Measurements from ENCODE around the gene SSNA1.

Gene SSNA1, protein sequence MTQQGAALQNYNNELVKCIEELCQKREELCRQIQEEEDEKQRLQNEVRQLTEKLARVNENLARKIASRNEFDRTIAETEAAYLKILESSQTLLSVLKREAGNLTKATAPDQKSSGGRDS

DNA sequence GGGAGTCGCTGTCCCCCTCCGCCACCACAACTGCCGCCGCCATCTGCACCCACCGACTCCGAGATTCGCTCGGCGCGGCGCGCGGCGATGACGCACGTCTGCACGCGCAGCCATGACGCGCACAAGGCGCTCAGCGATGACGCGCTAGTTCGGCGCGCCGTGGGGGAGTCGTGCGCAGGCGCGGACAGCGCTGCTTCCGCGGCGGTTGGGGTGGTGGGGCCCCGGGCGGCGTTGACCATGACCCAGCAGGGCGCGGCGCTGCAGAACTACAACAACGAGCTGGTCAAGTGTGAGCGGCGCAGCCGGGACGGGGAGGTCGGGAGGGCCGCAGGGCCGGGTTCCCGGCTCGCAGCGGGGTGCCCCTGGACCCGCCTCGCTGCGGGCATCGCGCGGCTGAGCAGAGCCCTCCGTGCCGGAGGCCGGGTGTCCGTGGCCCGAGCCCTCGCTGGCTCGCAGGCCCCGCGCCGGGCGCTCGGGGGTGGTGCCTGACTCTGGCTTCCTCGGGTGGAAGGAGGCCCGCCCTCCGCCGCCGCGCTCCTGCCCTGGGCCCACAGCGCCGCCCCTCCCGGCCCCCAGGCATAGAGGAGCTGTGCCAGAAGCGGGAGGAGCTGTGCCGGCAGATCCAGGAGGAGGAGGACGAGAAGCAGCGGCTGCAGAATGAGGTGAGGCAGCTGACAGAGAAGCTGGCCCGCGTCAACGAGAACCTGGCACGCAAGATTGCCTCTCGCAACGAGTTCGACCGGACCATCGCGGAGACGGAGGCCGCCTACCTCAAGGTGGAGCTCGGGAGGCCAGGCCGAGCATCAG lies at the start of gene SSNA1, which contains the start of gene ANAPC2:
Gene SSNA1, plus strand, starts transcription at position 187 of the 807 bp plus-strand sequence. Its CDS starts 51 bp downstream, at position 238.
Gene ANAPC2, minus strand, starts transcription at position 71 of the 807 bp plus-strand sequence. Its CDS starts 28 bp downstream, at position 43.
- DNase-seq: peak; percentile 95

DNA sequence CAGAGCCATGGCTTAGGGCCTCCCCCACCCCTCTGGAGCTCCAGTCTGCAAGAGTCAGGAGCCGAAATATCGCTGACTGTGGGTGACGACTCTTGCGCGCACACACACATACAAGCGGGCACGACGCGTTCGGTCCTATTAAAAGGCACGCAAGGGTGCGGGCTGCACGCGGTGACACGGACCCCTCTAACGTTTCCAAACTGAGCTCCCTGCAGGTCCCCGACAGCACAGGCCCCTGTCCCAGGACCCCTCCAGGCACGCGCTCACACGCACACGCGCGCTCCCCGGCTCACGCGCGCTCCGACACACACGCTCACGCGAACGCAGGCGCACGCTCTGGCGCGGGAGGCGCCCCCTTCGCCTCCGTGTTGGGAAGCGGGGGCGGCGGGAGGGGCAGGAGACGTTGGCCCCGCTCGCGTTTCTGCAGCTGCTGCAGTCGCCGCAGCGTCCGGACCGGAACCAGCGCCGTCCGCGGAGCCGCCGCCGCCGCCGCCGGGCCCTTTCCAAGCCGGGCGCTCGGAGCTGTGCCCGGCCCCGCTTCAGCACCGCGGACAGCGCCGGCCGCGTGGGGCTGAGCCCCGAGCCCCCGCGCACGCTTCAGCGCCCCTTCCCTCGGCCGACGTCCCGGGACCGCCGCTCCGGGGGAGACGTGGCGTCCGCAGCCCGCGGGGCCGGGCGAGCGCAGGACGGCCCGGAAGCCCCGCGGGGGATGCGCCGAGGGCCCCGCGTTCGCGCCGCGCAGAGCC lies 49.6 kb upstream of the SSNA1 start, which contains the start of gene GRIN1:
Gene GRIN1, plus strand, starts transcription at position 433 of the 746 bp plus-strand sequence. CDS start 333 bp downstream, outside the sequence.
- DNase-seq: no peak

DNA sequence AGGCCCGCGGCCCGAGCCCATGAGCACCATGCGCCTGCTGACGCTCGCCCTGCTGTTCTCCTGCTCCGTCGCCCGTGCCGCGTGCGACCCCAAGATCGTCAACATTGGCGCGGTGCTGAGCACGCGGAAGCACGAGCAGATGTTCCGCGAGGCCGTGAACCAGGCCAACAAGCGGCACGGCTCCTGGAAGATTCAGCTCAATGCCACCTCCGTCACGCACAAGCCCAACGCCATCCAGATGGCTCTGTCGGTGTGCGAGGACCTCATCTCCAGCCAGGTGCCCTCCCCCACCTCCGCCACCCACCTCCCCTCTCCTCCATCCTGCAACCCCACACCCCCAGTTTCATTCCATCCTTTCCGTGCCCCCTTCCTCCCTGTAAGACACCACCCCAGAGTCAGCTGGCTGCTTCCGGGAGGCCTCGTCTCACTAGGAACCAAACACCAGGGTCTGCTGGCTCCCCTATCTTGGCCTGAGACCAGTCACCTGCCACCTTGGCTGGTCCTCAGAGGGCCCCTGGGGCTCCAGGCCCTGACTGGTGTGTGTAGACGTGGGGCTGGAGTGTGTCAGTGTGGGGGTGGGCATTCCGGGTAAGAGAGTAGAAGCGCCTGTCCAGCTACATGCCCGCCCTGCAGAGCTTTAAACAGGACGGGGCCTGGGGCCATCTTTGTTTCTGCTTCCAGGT lies 48.9 kb upstream of the SSNA1 start:
- no peak for DNase-seq

DNA sequence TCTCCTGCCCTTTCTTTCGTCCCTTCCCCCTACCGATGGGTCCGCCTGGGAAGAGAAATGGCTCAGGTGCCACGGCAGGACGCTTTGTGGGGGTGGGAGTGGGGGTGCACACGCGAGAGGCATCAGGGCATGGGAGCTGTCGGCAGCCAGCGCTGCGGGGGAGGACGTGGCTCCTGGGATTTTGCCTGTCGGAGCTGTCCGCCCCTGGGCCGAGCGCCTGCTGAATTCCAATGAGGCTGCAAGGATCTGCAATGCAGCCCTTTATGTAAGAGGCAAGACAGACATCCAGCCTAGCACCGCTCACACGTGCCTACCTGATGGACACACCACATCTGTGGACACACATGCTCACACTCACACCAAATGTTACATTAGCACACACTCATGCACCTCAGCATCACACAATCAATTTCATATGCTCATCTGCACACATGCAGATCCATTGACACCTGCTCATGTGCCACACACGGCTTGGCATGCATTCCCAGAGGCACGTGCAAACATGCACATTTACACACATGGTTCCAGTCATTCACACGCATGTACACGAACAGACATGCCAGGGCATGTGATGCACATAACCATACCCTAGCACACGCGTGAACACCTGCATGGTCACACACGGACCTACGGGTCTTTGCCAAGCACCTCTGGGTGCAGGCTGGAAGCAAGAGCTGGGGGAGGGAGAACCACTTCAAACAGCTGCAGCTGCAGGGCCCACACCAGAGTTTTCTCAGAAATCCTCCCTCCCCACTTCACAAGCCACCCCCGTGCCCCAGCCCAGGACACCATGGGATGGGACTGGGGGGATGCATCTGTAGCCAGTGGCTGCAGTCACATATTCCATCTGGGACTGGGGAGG lies 48.1 kb upstream of the SSNA1 start:
- DNase-seq: no peak

DNA sequence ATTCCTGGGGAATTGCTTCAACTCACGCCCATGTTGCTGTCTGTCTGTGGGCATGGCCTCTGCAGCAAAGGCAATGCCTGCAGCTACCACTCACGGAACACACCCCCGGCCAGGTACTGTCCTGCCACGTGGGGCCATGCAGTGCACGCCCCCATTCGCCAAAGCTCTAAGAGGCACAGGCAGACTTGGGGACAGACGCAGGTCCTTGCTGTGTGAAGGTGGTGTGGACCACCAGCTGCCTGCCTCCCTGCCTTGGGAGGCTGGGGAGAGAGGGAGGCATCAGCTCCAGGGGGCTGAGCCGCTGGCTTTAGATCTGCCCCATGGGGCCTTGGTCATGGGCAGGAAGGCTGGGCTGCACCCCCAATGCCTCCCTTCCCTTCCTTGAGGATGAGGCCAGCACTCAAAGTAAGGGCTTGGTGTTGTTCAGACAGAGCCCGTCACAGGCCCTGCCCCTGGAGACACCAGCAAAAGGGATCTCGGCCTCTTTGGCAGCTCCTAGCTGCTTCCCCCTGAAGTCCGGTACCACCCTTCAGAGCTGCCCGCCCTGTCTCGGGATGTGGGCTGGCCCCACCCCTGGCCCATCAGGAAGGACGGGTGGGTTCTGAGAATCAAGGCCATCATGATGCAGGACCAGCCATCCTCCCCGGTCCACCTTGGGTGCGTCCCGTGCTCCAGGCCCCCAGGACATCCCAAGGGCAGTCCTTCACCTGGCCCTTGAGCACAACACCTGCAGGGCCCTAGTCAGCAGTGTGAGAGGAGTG lies 47.2 kb upstream of the SSNA1 start:
- no peak for DNase-seq

DNA sequence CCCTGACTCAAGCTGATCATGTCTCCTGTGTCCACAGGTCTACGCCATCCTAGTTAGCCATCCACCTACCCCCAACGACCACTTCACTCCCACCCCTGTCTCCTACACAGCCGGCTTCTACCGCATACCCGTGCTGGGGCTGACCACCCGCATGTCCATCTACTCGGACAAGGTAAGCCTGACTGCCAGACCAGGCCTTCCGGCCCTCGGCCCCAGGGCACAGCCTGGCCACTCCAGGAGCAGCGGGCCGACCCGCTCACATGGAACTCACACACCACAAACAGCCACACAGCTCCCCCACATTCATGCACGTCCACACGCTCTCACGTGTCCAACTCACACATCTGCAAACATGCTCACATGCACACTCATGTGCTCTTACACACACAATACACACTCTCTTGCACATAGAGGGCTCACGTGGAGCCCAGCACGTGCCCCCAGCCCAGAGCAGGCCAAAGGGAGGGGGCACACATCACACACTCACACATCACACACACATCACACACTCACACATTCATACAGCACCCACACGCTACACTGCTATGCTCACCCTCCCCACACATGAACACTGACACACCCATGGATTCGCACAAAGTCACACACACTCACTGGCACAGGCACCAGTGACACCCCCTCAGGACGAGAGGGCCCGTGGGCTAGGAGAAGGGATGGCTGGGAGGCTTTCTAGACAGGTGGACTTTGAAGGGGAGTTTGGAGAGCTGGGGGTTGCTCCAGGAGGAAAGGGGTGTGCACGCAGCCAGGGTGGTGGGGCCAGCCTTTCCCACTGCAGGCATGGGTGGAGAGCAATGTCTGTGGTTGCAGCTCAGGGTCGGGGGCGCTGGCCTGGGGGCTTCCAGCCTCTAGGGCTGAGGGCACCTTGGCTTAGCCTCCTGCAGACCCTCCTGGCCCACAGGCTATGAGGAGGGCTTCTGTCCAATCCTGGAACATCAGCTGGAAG lies 46.2 kb upstream of the SSNA1 start:
- DNase-seq: no peak

DNA sequence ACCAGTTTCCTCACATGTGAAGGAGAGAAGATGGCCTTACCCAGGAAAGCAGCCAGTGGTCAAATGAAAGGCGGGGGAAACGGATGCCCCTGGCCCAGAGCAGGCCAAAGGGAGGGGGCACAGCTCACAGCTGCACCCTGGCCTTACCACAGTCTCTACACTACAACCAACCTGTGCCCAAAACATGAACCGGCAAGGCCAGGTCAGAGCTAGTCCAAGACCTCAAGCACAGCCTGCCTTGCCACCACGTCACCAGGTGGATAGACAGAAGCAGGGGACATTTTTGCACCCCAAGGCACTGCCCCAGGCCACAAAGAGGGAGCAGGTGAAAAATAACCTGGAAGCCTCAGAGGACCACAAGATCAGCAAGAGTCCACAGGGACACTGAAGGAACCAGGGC lies 45.0 kb upstream of the SSNA1 start:
- no peak for DNase-seq

DNA sequence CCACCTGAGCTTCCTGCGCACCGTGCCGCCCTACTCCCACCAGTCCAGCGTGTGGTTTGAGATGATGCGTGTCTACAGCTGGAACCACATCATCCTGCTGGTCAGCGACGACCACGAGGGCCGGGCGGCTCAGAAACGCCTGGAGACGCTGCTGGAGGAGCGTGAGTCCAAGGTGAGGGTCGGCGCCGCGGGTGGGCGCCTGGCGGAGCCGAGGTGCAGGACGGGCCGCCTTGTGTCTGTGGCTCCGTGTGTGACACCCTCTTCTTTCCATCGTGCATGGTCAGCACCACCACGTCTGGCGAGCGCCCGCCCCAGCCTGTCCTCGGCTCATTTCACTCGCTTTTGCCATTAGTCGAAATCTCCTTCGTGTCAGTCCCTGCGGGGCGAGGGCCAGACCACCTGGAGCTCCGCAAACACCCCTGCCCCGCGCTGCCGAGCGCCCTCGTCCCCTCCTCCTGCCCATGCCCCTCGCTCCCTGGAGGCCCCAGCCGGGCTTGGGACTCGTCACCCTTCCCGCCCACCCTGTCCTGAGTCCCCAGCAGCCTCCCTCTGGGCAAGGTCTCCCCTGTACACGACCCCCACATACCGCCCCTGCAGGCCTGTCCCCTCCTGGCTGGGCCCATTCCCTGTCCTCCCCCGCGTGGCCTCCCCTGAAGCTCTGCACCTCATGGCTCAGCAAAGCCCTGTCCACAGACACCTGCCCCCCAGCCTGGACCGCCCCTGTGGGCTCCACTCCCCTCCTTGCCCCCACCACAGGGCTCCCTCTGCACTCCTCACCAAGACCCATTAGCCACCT lies 42.5 kb upstream of the SSNA1 start:
- no peak for DNase-seq

DNA sequence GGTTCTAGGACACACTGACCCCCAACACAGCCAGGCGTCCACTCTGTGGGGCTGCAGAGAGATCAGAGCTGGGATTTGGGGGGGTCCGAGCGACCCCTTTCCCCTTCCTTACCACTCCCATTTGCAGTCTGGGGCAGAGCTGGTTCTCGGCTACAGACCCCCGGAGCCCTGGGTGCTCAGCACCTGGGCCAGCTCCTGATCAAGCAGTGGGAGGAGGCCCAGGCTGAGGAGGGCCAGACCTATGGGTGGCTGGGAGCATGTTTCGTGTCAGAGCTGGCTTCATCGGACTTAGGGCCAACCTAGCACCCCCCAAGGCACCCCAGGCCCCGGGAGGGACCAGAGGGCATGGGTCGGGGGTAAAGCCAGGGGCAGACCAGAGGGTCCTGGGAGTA lies 42.0 kb upstream of the SSNA1 start:
- DNase-seq: no peak

DNA sequence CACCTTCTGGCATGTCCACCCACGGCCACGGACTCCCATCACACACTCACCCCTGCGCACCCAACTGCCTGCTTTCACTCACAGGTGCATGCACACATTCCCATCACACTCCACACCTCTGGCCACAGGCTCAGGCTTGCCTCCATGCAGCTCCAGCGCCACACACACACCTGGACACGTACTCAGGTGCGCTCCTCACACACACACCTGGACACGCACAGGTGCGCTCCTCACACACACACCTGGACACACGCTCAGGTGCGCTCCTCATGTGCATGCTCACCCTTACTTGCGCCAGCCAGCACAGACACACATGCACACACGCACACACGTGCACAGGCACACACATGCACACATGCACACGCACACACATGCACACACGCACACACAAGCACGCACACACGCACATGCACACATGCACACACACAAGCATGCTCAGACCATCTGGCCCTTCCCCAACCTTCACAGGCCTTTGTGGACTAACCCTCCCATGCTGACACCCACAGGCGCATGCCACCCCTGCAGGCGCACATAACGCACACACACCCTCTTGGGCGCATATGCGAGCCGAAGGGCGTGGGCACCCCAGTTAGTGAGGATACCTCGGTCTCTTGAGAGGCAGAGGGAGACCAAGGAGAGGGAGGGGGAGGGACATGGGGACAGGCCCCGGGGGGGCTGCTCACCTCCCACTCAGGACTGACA lies 41.2 kb upstream of the SSNA1 start:
- no peak for DNase-seq

DNA sequence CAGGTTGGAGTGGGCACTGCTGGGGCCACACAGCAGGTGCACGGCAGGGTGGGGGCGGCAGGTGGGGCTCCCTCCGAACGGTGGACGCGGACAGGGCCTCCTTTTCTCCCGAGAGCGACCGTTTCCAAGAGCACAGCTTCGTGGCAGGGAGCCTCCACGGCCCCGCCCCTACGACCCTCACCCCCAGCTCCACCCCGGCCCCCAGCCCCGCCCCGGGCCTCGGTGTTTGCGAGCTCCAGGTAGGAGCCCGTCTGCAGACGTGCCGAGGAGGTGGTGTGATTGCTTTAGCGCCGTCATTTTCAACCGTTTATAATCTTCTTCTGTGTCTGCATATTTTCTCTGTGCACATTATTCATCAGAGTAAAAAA lies 40.7 kb upstream of the SSNA1 start:
- DNase-seq: no peak

DNA sequence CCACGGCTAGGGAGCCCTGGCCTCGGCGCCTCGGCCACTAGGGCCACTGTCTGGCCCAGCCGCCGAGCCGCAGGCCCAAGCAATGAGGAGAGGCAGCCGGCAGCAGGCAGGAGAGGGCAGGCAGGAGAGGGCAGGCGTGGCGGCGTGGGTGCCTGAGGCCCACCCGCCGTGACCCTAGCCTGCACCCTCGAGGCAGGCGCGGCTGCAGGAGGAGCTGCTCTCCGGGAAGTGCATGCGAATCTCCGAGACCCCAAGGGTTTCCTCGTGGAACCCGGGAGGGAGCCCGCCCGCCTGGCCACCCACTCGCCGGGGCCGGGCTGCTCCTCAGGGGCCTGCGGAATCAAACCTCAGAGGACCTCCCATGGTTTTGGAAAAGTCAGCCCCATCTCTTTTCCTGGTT lies 40.2 kb upstream of the SSNA1 start:
- DNase-seq: no peak

DNA sequence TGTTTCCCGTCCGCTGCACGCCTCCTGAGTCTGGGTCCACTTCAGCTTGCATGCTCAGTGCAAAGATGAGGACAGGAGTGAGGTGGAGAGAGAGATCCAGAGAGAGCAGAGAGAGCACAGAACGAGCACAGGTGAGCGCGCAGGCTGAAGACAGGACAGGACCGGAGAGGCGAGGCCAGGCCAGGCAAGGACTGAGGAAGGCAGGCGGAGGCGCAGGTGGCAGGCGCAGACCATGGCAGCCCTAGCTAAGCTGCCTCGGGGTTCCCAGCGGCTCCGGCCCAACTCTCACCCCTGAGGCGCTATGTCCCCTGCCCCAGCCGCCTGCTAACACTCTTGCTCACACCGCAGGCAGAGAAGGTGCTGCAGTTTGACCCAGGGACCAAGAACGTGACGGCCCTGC lies 39.8 kb upstream of the SSNA1 start:
- no peak for DNase-seq

DNA sequence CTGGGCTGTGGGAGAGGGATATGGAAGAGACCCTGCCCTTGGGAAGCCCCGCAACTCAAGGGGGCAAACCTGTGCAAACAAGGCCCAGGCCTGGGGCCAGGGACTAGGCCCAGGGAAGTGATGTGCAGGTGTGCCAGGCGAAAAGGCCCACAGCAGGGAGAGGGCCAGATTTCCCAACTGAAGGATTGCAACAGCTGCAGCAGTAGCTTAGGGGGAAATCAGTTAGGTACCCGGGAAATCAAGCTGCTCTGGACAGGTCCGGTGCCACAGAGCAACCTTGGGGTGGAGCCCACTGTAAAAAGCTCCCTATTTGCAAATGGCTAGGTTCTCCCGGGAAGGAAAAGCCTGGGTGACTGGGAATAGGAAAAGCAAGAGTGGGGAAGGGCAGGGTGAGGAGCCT lies 39.1 kb upstream of the SSNA1 start:
- DNase-seq: no peak

DNA sequence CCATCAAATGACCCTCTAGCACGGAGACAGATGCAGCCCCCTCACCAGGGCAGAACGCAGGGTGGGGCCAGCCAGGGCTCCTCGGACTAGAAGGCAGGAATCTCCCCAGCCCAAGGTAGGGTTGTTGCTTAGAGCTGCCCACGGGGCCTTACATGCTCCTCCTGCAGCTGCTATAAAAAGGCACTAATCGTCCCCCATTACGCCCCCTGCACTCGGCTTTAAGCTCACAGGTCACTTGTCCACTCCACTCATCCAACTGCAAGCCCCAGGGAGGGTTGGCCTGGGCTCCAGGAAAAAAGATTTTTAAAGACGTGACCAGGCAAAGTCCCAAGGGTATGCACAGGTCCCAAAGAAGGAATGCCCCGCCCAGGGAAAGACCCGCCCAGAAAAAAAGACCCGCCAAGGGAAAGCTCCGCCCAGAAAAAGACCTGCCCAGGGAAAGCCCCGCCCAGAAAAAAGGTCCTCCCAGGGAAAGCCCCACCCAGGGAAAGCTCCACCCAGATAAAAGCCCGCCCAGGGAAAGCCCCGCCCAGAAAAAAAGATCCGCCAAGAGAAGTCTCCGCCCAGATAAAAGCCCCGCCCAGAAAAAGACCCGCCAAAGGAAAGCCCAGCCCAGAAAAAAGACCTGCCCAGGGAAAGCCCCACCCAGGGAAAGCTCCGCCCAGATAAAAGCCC lies 38.4 kb upstream of the SSNA1 start:
- no peak for DNase-seq

DNA sequence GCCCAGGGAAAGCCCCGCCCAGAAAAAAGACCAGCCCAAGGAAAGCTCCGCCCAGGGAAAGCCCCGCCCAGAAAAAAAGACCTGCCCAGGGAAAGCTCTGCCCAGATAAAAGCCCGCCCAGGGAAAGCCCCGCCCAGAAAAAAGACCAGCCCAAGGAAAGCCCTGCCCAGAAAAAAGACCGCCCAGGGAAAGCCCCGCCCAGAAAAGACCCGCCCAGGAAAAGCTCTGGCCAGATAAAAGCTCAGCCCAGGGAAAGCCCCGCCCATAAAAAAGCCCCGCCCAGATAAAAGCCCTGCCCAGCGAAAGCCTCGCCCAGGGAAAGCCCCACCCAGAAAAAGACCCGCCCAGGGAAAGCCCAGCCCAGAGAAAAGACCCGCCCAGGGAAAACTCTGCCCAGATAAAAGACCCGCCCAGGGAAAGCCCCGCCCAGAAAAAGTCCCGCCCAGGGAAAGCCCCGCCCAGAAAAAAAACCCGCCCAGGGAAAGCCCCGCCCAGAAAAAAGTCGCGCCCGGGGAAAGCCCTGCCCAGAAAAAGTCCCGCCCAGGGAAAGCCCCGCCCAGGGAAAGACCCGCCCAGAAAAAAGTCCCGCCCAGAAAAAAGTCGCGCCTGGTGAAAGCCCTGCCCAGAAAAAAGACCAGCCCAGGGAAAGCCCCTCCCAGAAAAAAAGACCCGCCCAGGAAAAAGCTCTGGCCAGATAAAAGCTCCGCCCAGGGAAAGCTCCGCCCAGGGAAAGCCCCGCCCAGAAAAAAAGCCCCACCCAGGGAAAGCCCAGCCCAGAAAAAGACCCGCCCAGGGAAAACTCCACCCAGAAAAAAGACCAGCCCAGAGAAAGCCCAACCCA lies 37.6 kb upstream of the SSNA1 start:
- DNase-seq: no peak

DNA sequence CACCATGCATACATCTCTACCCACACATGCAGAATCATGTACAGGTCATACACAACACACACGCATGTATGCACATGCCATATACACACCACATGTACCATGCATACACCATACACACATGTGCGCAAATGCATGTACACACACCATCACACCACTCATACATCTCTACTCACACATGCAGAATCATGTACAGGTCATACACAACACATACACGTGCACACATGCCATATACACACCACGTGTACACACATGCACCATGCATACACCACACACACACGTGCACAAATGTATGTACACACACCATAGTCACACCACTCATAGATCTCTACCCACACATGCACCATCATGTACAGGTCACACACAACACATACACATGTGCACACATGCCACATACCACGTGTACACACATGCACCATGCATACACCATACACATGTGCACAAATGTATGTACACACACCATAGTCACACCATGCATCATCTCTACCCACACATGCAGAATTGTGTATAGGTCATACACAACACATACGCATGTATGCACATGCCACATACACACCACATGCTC lies 35.6 kb upstream of the SSNA1 start:
- no peak for DNase-seq

All from midbrain (tissue), 1 donor.